H9 (cell line): Measurements from ENCODE around the gene ITPK1. TPM values are rescaled to one million over a fixed set of nuclear protein-coding genes. Genes with fewer than 3 reads are reported as not detected.

Experiments
- DNase-seq: peaks from one replicate; pipeline ENCODE4 v3.0.0-alpha.2; 2017
- H2AFZ ChIP-seq: one replicate; pipeline ENCODE4 v1.6.1; 2013; ENCODE audit warnings: mild to moderate bottlenecking, low read length, control low read depth, moderate library complexity
- H2AK5ac ChIP-seq: 2 replicates; pipeline ENCODE4 v1.6.1; 2013; ENCODE audit warnings: low read length, control low read depth, mixed read lengths; ENCODE audit not compliant: insufficient read length
- H2BK120ac ChIP-seq: one replicate; pipeline ENCODE4 v1.6.1; 2013; ENCODE audit warnings: low read depth, mild to moderate bottlenecking, low read length, control low read depth, inconsistent platforms; ENCODE audit not compliant: poor library complexity, severe bottlenecking
- H2BK12ac ChIP-seq: 2 replicates; pipeline ENCODE4 v1.6.1; 2013; ENCODE audit warnings: low read length, control low read depth, mixed read lengths, low read depth; ENCODE audit not compliant: insufficient read length
- H2BK15ac ChIP-seq: 2 replicates; pipeline ENCODE4 v1.6.1; 2013; ENCODE audit warnings: low read depth, low read length, control low read depth
- H2BK20ac ChIP-seq: one replicate; pipeline ENCODE4 v1.6.1; 2013; ENCODE audit warnings: low read depth, mild to moderate bottlenecking, low read length, control low read depth, inconsistent platforms; ENCODE audit not compliant: poor library complexity, severe bottlenecking
- H2BK5ac ChIP-seq: 2 replicates; pipeline ENCODE4 v1.6.1; 2013; ENCODE audit warnings: low read length, control low read depth, mixed read lengths; ENCODE audit not compliant: insufficient read length
- H3K14ac ChIP-seq: 2 replicates; pipeline ENCODE4 v1.6.1; 2013; ENCODE audit warnings: low read length, control low read depth; ENCODE audit not compliant: insufficient read depth
- H3K18ac ChIP-seq: 2 replicates; pipeline ENCODE4 v1.6.1; 2013; ENCODE audit warnings: low read depth, mild to moderate bottlenecking, mixed read lengths, low read length, control low read depth; ENCODE audit not compliant: insufficient read length
- H3K23ac ChIP-seq: 2 replicates; pipeline ENCODE4 v1.6.1; 2013; ENCODE audit warnings: low read length, control low read depth, mixed read lengths, low read depth; ENCODE audit not compliant: insufficient read length
- H3K23me2 ChIP-seq: 2 replicates; pipeline ENCODE4 v1.6.1; 2013; ENCODE audit warnings: low read depth, mild to moderate bottlenecking, mixed read lengths, low read length, control low read depth; ENCODE audit not compliant: insufficient read length, poor library complexity, severe bottlenecking
- H3K27ac ChIP-seq: 2 replicates; pipeline ENCODE4 v1.5.1; 2013; ENCODE audit warnings: low read length, control low read depth, mixed read lengths, low read depth; ENCODE audit not compliant: insufficient read length
- H3K27me3 ChIP-seq: 2 replicates; pipeline ENCODE4 v1.6.1; 2013; ENCODE audit warnings: low read length, control low read depth, inconsistent platforms; ENCODE audit not compliant: insufficient read depth
- H3K4ac ChIP-seq: 2 replicates; pipeline ENCODE4 v1.6.1; 2013; ENCODE audit warnings: low read depth, mild to moderate bottlenecking, control low read depth, inconsistent platforms, low read length, moderate library complexity
- H3K4me1 ChIP-seq: 2 replicates; pipeline ENCODE4 v1.6.1; 2013; ENCODE audit warnings: low read length, control low read depth, inconsistent platforms; ENCODE audit not compliant: insufficient read depth
- H3K4me2 ChIP-seq: 2 replicates; pipeline ENCODE4 v1.6.1; 2013; ENCODE audit warnings: low read length, control low read depth, mixed read lengths; ENCODE audit not compliant: insufficient read length, insufficient read depth
- H3K56ac ChIP-seq: 2 replicates; pipeline ENCODE4 v1.6.1; 2013; ENCODE audit warnings: low read depth, mild to moderate bottlenecking, mixed read lengths, low read length, control low read depth; ENCODE audit not compliant: insufficient read length
- H3K79me1 ChIP-seq: 2 replicates; pipeline ENCODE4 v1.6.1; 2013; ENCODE audit warnings: low read depth, mild to moderate bottlenecking, moderate library complexity, low read length, control low read depth, inconsistent platforms; ENCODE audit not compliant: insufficient read depth, poor library complexity, severe bottlenecking
- H3K79me2 ChIP-seq: 2 replicates; pipeline ENCODE4 v1.6.1; 2013; ENCODE audit warnings: low read length, control low read depth, inconsistent platforms; ENCODE audit not compliant: insufficient read depth
- H3K9ac ChIP-seq: 2 replicates; pipeline ENCODE4 v1.6.1; 2013; ENCODE audit warnings: low read length, control low read depth, mixed read lengths; ENCODE audit not compliant: insufficient read length; ENCODE audit errors: extremely low read depth
- H3K9me3 ChIP-seq: one replicate; pipeline ENCODE4 v1.6.1; 2013; ENCODE audit warnings: low read depth, low read length, inconsistent platforms; ENCODE audit not compliant: control insufficient read depth
- H3T11ph ChIP-seq: one replicate; pipeline ENCODE4 v1.6.1; 2013; ENCODE audit warnings: mild to moderate bottlenecking, low read length, control low read depth, inconsistent platforms
- H4K20me1 ChIP-seq: one replicate; pipeline ENCODE4 v1.6.1; 2013; ENCODE audit not compliant: control insufficient read depth, insufficient read length, insufficient read depth
- H4K5ac ChIP-seq: 2 replicates; pipeline ENCODE4 v1.6.1; 2013; ENCODE audit warnings: low read depth, mild to moderate bottlenecking, mixed read lengths, low read length, control low read depth; ENCODE audit not compliant: insufficient read length
- H4K8ac ChIP-seq: replicated peaks from 2 replicates; pipeline ENCODE4 v1.6.1; 2013; ENCODE audit warnings: low read length, control low read depth, mixed read lengths, low read depth; ENCODE audit not compliant: insufficient read length
- H4K91ac ChIP-seq: 2 replicates; pipeline ENCODE4 v1.6.1; 2013; ENCODE audit warnings: low read depth, mild to moderate bottlenecking, moderate library complexity, mixed read lengths, low read length, control low read depth; ENCODE audit not compliant: insufficient read length
- H3K27ac Mint-ChIP-seq, 3 experiments: 2 replicates in 2 of 3; 3 replicates in 1 of 3; pipeline ENCODE4 v1.8.0; 2020 to 2021; ENCODE audit warnings: mixed read lengths in 3 of 3, mild to moderate bottlenecking in 1 of 3, moderate library complexity in 1 of 3
- H3K27me3 Mint-ChIP-seq: 2 replicates; pipeline ENCODE4 v1.8.0; 2021; ENCODE audit warnings: low read depth, mild to moderate bottlenecking, moderate library complexity, mixed read lengths
- H3K36me3 Mint-ChIP-seq, 3 experiments: 2 replicates in 2 of 3; 3 replicates in 1 of 3; pipeline ENCODE4 v1.8.0; 2020 to 2021; ENCODE audit warnings: low read depth in 3 of 3, mixed read lengths in 3 of 3; ENCODE audit not compliant: insufficient read depth in 1 of 3
- H3K4me1 Mint-ChIP-seq, 2 experiments: 2 replicates each; pipeline ENCODE4 v1.8.0; 2020; ENCODE audit warnings: mixed read lengths in 2 of 2
- H3K4me3 Mint-ChIP-seq, 2 experiments: 2 replicates in 1 of 2; 3 replicates in 1 of 2; pipeline ENCODE4 v1.8.0; 2020 to 2021; ENCODE audit warnings: mild to moderate bottlenecking in 2 of 2, mixed read lengths in 2 of 2, moderate library complexity in 1 of 2
- H3K9me3 Mint-ChIP-seq, 2 experiments: 2 replicates in 1 of 2; 3 replicates in 1 of 2; pipeline ENCODE4 v1.8.0; 2020; ENCODE audit warnings: mild to moderate bottlenecking in 2 of 2, mixed read lengths in 2 of 2, moderate library complexity in 1 of 2
- CTCF ChIP-seq: fragments of 200-600 bp; sonication (generic); conservative IDR thresholded peaks from 3 replicates; pipeline ENCODE4 v1.8.0; 2021; ENCODE audit warnings: antibody characterized with exemption, mild to moderate bottlenecking
- WGBS: extraction: QIAGEN DNeasy Blood & Tissue Kit; methylation state at CpG from one replicate; pipeline ENCODE4 v1.1.7; 2013; ENCODE audit warnings: missing lambda C conversion rate, low lambda C conversion rate, mixed read lengths; ENCODE audit not compliant: insufficient read length; ENCODE audit errors: extremely low coverage; 5-methylcytosine and 5-hydroxymethylcytosine counted together
- total RNA-seq: library from RNA; stranded (reverse); gene quantifications from 2 replicates; pipeline ENCODE4 v1.2.1, GENCODE V29; 2021

The ITPK1 gene
- total RNA-seq, 1 experiment from 2014 or later = 92.7 TPM

DNA sequence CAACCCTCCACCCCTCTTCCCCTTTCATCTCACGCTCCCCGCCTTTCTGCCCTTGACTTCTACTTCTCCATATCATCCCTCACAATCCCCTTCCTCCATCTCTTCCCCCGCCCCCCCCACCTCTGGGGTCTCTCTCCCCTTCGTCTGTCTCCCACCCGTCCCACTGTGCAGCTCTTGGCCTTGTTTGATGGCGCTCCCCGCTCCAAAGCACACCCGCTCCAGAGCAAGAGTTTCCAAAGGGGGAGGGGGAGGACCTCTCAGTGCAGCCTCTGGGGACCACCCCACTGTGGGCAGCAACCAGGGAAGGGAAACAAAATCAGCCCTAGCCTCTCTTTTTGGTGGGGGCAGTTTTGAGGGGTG is 192.0 kb downstream of the ITPK1 start:
- Histone ChIP-seq H3K4me2 (peak overlapping the region; percentile 34), H2BK12ac (no peak overlapping the region), H4K20me1 (peaks cover 7% of the 10 kb centered on the region), H3K23ac (no peak overlapping the region), H2BK5ac (no peak overlapping the region), H2BK20ac (no peak overlapping the region), H3K4me1 (no peaks in the 10 kb centered on the region), H3K27me3 (no peaks in the 10 kb centered on the region; the same call in 1 of the 2 replicates), H3T11ph (no peak overlapping the region), H3K18ac (no peak overlapping the region), H4K91ac (no peak overlapping the region), H2AFZ (no peak overlapping the region), H3K79me1 (no peaks in the 10 kb centered on the region), H2AK5ac (no peak overlapping the region), H3K79me2 (no peaks in the 10 kb centered on the region), H3K9me3 (no peaks in the 10 kb centered on the region), H3K27ac (no peak overlapping the region), H4K5ac (no peak overlapping the region), H2BK120ac (no peak overlapping the region), H3K14ac (no peak overlapping the region), H3K9ac (no peak overlapping the region), H4K8ac (no peak overlapping the region), H2BK15ac (no peak overlapping the region), H3K56ac (no peak overlapping the region), H3K4ac (no peak overlapping the region), H3K23me2 (peaks cover 13% of the 10 kb centered on the region)
- no peak for DNase-seq
- Mint-ChIP-seq H3K27me3 (peaks cover 62% of the 10 kb centered on the region), H3K4me3 (peak overlapping the region; percentile 79 to 94), H3K27ac (peak overlapping the region in 1 of 3 experiments; percentile 90; a peak in 1 of 7 replicates), H3K4me1 (peaks cover 23 to 26% of the 10 kb centered on the region in 2 experiments), H3K36me3 (peaks cover 0 to 5% (median 0%) of the 10 kb centered on the region in 3 experiments; a peak in 2 of 7 replicates), H3K9me3 (no peaks in the 10 kb centered on the region)
- WGBS = no CpG with 5 or more reads among the region's 8 CpGs
- no peak for TF ChIP-seq CTCF
